SU-DHL-6 (cell line): ENCODE data around the gene RAD9A.

ENCODE experiments used
- H2AFZ ChIP-seq: fragments of 200-600 bp; sonication (generic); 2 replicates; pipeline ENCODE4 v1.6.1; 2014; ENCODE audit warnings: low read depth, mild to moderate bottlenecking, moderate library complexity, mixed read lengths, antibody characterized with exemption, low read length; ENCODE audit not compliant: severe bottlenecking
- H3F3A ChIP-seq: fragments of 200-600 bp; shearing (Covaris generic); 2 replicates; pipeline ENCODE4 v1.6.0; 2016; ENCODE audit warnings: antibody characterized with exemption, mild to moderate bottlenecking; ENCODE audit not compliant: insufficient read depth
- H3K27ac ChIP-seq: fragments of 200-600 bp; sonication (generic); 2 replicates; pipeline ENCODE4 v1.5.1; 2016; ENCODE audit warnings: low read depth, mild to moderate bottlenecking, low read length, moderate library complexity, mixed read lengths
- H3K27me3 ChIP-seq: fragments of 200-600 bp; sonication (generic), shearing (Covaris generic); 2 replicates; pipeline ENCODE4 v1.6.0; 2014; ENCODE audit warnings: mild to moderate bottlenecking, low read length
- H3K36me3 ChIP-seq: fragments of 200-600 bp; sonication (generic); 2 replicates; pipeline ENCODE4 v1.6.1; 2014; ENCODE audit warnings: mild to moderate bottlenecking, low read length, mixed read lengths
- H3K4me2 ChIP-seq: fragments of 300-600, 200-600 bp; shearing (Covaris generic), sonication (generic); 2 replicates; pipeline ENCODE4 v1.6.0; 2014; ENCODE audit warnings: low read length, low read depth, mild to moderate bottlenecking; ENCODE audit not compliant: poor library complexity, severe bottlenecking
- H3K4me3 ChIP-seq: fragments of 200-600 bp; sonication (generic); 2 replicates; pipeline ENCODE4 v1.5.1; 2014; ENCODE audit warnings: antibody characterized with exemption, low read length, mild to moderate bottlenecking, mixed read lengths; ENCODE audit not compliant: insufficient read depth, poor library complexity, severe bottlenecking
- H3K79me2 ChIP-seq: fragments of 200-600 bp; sonication (generic); 2 replicates; pipeline ENCODE4 v1.6.1; 2014; ENCODE audit warnings: mild to moderate bottlenecking, low read length, moderate library complexity; ENCODE audit not compliant: insufficient read depth
- H3K9ac ChIP-seq: fragments of 200-600 bp; sonication (generic); 2 replicates; pipeline ENCODE4 v1.7.0; 2014; ENCODE audit warnings: mild to moderate bottlenecking, low read length
- H3K9me2 ChIP-seq: fragments of 200-600 bp; sonication (generic); replicated peaks from 2 replicates; pipeline ENCODE4 v1.6.1; 2014; ENCODE audit warnings: low read length; ENCODE audit not compliant: insufficient read depth
- H3K9me3 ChIP-seq: fragments of 200-600 bp; sonication (generic); 2 replicates; pipeline ENCODE4 v1.6.1; 2014; ENCODE audit warnings: low read length, mixed read lengths; ENCODE audit not compliant: insufficient read depth
- H4K20me1 ChIP-seq: fragments of 200-600 bp; sonication (generic); 2 replicates; pipeline ENCODE4 v1.6.1; 2014; ENCODE audit warnings: low read depth, mild to moderate bottlenecking, antibody characterized with exemption, low read length, moderate library complexity, mixed read lengths
- EZH2phosphoT487 ChIP-seq: fragments of 200-600 bp; sonication (generic), shearing (Covaris generic); conservative IDR thresholded peaks from 2 replicates; pipeline ENCODE4 v1.6.1; 2018; ENCODE audit warnings: mild to moderate bottlenecking, antibody characterized with exemption, low read length, moderate library complexity, mixed read lengths
- TF ChIP-seq, protein P1 (sequence below): fragments of 200-600 bp; sonication (generic); IDR thresholded peaks from one replicate; pipeline ENCODE4 v1.5.1; 2017; ENCODE audit warnings: antibody characterized with exemption, mild to moderate bottlenecking, low read length, moderate library complexity; ENCODE audit not compliant: insufficient read depth, poor library complexity, severe bottlenecking

RAD9A gene

DNA sequence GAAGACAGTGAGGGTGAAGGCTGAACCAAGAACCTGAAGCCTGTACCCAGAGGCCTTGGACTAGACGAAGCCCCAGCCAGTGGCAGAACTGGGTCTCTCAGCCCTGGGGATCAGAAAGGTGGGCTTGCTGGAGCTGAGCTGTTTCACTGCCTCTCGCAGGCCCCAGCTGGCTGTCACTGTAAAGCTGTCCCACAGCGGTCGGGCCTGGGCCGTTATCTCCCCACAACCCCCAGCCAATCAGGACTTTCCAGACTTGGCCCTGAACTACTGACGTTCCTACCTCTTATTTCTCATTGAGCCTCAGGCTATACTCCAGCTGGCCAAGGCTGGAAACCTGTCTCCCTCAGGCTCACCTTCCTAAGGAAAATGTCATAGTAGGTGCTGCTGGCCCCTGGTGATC is 5.8 kb downstream of the RAD9A start:
- Histone ChIP-seq H3K27me3 (no peaks in the 10 kb centered on the region), H3K4me3 (no peak overlapping the region), H3K4me2 (no peak overlapping the region), H3K27ac (no peak overlapping the region), H3K9me2 (no peaks in the 10 kb centered on the region), H4K20me1 (no peaks in the 10 kb centered on the region), H3K36me3 (no peaks in the 10 kb centered on the region), H2AFZ (no peak overlapping the region), H3K9ac (no peak overlapping the region), H3F3A (peaks cover 6% of the 10 kb centered on the region; the same call in 1 of the 2 replicates), H3K9me3 (no peaks in the 10 kb centered on the region), H3K79me2 (peaks cover 17% of the 10 kb centered on the region)
- no peak for TF ChIP-seq EZH2phosphoT487
- TF ChIP-seq, protein P1, sequence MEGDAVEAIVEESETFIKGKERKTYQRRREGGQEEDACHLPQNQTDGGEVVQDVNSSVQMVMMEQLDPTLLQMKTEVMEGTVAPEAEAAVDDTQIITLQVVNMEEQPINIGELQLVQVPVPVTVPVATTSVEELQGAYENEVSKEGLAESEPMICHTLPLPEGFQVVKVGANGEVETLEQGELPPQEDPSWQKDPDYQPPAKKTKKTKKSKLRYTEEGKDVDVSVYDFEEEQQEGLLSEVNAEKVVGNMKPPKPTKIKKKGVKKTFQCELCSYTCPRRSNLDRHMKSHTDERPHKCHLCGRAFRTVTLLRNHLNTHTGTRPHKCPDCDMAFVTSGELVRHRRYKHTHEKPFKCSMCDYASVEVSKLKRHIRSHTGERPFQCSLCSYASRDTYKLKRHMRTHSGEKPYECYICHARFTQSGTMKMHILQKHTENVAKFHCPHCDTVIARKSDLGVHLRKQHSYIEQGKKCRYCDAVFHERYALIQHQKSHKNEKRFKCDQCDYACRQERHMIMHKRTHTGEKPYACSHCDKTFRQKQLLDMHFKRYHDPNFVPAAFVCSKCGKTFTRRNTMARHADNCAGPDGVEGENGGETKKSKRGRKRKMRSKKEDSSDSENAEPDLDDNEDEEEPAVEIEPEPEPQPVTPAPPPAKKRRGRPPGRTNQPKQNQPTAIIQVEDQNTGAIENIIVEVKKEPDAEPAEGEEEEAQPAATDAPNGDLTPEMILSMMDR, result no peak

DNA sequence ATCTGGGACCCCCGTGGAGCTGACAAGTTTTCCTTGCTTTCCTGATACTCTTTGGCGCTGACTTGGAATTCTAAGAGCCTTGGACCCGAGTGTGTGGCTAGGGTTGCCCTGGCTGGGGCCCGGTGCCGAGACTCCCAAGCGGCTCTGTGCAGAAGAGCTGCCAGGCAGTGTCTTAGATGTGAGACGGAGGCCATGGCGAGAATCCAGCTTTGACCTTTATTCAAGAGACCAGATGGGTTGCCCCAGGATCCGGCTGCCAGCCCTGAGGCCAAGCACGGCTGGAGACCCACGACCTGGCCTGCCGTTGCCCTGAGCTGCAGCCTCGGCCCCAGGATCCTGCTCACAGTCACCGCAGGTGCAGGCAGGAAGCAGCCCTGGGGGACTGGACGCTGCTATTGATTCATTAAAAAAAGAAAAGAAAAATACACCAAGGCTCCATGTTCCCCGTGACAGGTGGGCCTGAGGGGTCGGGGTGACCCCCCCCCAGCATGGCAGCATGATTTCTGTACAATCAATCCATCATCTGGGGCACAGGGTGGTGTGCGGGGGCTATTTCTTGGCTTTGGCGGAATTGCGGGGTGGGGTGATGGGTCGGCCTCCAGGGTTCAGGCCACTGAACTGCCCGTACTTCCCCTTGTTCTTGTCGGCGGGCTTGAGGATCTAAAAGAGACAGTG is 6.3 kb downstream of the RAD9A start:
- no peaks in the 10 kb centered on the region for H3K27me3 ChIP-seq
- H3K9me2 ChIP-seq, result no peaks in the 10 kb centered on the region
- H3K4me2 ChIP-seq, result no peak overlapping the region
- H3K36me3 ChIP-seq, result no peaks in the 10 kb centered on the region
- no peak overlapping the region for H3K27ac ChIP-seq
- no peak for TF ChIP-seq EZH2phosphoT487
- TF ChIP-seq, protein P1, result no peak
- H3K9ac ChIP-seq, result no peak overlapping the region
- H4K20me1 ChIP-seq, result no peaks in the 10 kb centered on the region
- H3K4me3 ChIP-seq, result no peak overlapping the region
- no peak overlapping the region for H2AFZ ChIP-seq
- H3K79me2 ChIP-seq, result peaks cover 15% of the 10 kb centered on the region
- no peaks in the 10 kb centered on the region for H3K9me3 ChIP-seq
- H3F3A ChIP-seq, result peaks cover 8% of the 10 kb centered on the region

DNA sequence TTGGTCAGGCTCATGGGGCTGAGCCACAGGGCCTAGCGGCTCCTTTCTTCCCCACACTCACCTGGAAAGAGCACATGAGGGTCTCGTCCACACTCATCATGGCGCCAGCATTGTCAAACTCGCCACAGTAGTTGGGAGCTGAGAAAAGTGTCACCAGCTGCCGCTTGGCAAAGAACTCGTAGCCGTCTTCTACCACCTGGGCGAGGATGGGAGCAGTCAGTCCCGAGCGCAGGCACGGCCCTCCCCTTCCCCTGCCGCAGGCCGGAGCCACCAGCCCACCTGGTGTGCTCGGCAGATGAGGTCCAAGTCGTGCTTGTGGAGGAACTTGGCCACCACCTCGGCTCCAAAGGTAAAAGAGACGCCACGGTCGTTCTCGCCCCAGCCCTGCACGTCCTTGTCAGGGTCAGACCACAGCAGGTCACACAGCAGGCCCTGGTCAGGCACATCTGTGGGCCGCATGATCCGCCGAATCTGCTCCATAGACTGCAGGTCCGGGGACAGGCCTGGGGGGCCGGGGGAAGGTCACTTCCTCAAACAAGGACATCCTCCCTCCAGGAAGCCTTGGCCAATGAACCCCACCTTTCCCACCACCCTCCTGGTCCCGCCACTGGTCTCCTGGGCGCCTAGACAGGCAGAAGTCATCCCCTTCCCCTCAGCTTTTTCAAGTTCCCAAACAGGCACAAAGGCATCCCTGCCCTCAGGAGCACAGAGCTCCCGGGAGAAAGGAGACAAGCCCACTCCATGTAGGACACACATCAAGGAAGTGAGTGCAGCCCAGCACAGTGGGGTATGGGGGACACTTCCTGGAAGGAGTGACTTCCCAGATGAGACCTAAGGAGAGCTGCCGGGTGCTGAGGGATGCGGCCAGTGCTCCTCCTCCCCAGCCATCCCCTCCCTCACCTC is 7.1 kb downstream of the RAD9A start:
- Histone ChIP-seq H3F3A (peaks cover 16% of the 10 kb centered on the region), H3K9ac (no peak overlapping the region), H3K27ac (no peak overlapping the region), H4K20me1 (no peaks in the 10 kb centered on the region), H3K9me2 (no peaks in the 10 kb centered on the region), H3K4me2 (no peak overlapping the region), H3K27me3 (no peaks in the 10 kb centered on the region), H3K9me3 (no peaks in the 10 kb centered on the region), H3K4me3 (no peak overlapping the region), H2AFZ (no peak overlapping the region), H3K36me3 (no peaks in the 10 kb centered on the region), H3K79me2 (peaks cover 15% of the 10 kb centered on the region)
- no peak for TF ChIP-seq EZH2phosphoT487
- TF ChIP-seq, protein P1, result no peak
